B cell (primary cell): Measurements from ENCODE around the gene LCN1. TPM values are rescaled to one million over a fixed set of nuclear protein-coding genes. Genes with fewer than 3 reads are reported as not detected.
"Not testable (repeated sequence)": the region's sequence is repeated elsewhere in the genome, so short reads cannot be mapped to it uniquely, and the experiment has no call there.

ENCODE experiments used
- ATAC-seq: fragments of 200-7000 bp; cut with Tn5 transposase; one replicate; pipeline ENCODE4 v1.10.0; 2021; ENCODE audit warnings: low read depth, mild to moderate bottlenecking, moderate number of reproducible peaks, moderate library complexity
- CTCF ChIA-PET: fragments of 350-600 bp; sonication (Branson Sonifier 250); formaldehyde crosslinking; loops from one replicate; lab custom pipeline; 2021; ENCODE audit warnings: antibody characterized with exemption, inconsistent platforms; lab: Charles Lee
- POLR2A ChIA-PET: fragments of 350-600 bp; sonication (Branson Sonifier 250); formaldehyde crosslinking; loops from one replicate; lab custom pipeline; 2021; ENCODE audit warnings: antibody characterized with exemption; lab: Charles Lee
- DNase-seq: peaks from one replicate; pipeline ENCODE4 v3.0.0; 2013
- H2AFZ ChIP-seq: 2 replicates; pipeline ENCODE4 v1.6.1; 2012; ENCODE audit warnings: mild to moderate bottlenecking, low read depth, low read length; ENCODE audit not compliant: insufficient read depth, poor library complexity, severe bottlenecking
- H3K27ac ChIP-seq, 2 donors: 1 replicate in 1 of 2; 2 replicates in 1 of 2; pipeline ENCODE4 v1.5.1; 2012 to 2013; ENCODE audit warnings: low read length in 2 of 2, mild to moderate bottlenecking in 2 of 2, moderate library complexity in 1 of 2
- H3K27me3 ChIP-seq, 4 experiments: fragments of 200-600 bp in 1 of 4; sonication (generic) in 1 of 4; replicated peaks in 1 of 4; 1 replicate in 2 of 4; 2 replicates in 2 of 4; pipeline versions ENCODE4 v1.6.1 to v1.7.0; 2013 to 2016; ENCODE audit warnings: low read length in 3 of 4, mild to moderate bottlenecking in 2 of 4, mixed read lengths in 1 of 4, moderate library complexity in 1 of 4; ENCODE audit not compliant: insufficient read depth in 4 of 4, control insufficient read depth in 3 of 4; ENCODE audit errors: control extremely low read depth in 1 of 4
- H3K36me3 ChIP-seq, 2 experiments: replicated peaks in 1 of 2; 1 replicate in 1 of 2; 2 replicates in 1 of 2; pipeline versions ENCODE4 v1.6.1 to v1.7.1; 2013; ENCODE audit warnings: low read length in 1 of 2; ENCODE audit not compliant: insufficient read depth in 2 of 2, control insufficient read depth in 1 of 2; ENCODE audit errors: control extremely low read depth in 1 of 2, extremely low read depth in 1 of 2
- H3K4me1 ChIP-seq, 2 donors: fragments of 200-600 bp in 1 of 2; sonication (generic) in 1 of 2; 1 replicate in 1 of 2; 2 replicates in 1 of 2; pipeline versions ENCODE4 v1.5.1 to v1.6.1; 2013 to 2017; ENCODE audit warnings: low read length in 2 of 2; ENCODE audit not compliant: control insufficient read depth in 2 of 2, insufficient read depth in 2 of 2
- H3K4me2 ChIP-seq: replicated peaks from 2 replicates; pipeline ENCODE3; 2012; ENCODE audit warnings: mild to moderate bottlenecking, low read depth, low read length; ENCODE audit not compliant: poor library complexity, severe bottlenecking
- H3K4me3 ChIP-seq, 5 experiments: fragments of 200-600 bp in 1 of 5; sonication (generic) in 1 of 5; 1 replicate in 3 of 5; 2 replicates in 2 of 5; pipeline versions ENCODE4 v1.5.1 to v1.7.0; 2011 to 2016; ENCODE audit warnings: low read length in 4 of 5, mild to moderate bottlenecking in 4 of 5, low read depth in 2 of 5, control low read depth in 1 of 5, moderate library complexity in 1 of 5; ENCODE audit not compliant: insufficient read depth in 1 of 5; ENCODE audit errors: control extremely low read depth in 1 of 5, extremely low read depth in 1 of 5
- H3K79me2 ChIP-seq: fragments of 200-600 bp; sonication (generic); one replicate; pipeline ENCODE4 v1.6.0; 2016; ENCODE audit warnings: low read length; ENCODE audit not compliant: control insufficient read depth, insufficient read depth
- H3K9ac ChIP-seq: fragments of 200-600 bp; sonication (generic); 2 replicates; pipeline ENCODE4 v1.6.1; 2017; ENCODE audit warnings: mild to moderate bottlenecking, low read length, moderate library complexity
- H3K9me3 ChIP-seq, 3 donors: one replicate each; pipeline versions ENCODE4 v1.6.1 to v1.7.1; 2013; ENCODE audit warnings: low read length in 2 of 3; ENCODE audit not compliant: control insufficient read depth in 2 of 3, insufficient read depth in 1 of 3; ENCODE audit errors: control extremely low read depth in 1 of 3
- H4K20me1 ChIP-seq: 2 replicates; pipeline ENCODE4 v1.6.0; 2012; ENCODE audit warnings: mild to moderate bottlenecking, low read length; ENCODE audit not compliant: insufficient read depth, control insufficient read depth, poor library complexity, severe bottlenecking
- H3K27ac Mint-ChIP-seq: one replicate; pipeline ENCODE4 v1.8.0; 2021; ENCODE audit warnings: mixed read lengths
- H3K27me3 Mint-ChIP-seq: one replicate; pipeline ENCODE4 v1.8.0; 2021; ENCODE audit warnings: mixed read lengths
- H3K4me1 Mint-ChIP-seq: one replicate; pipeline ENCODE4 v1.8.0; 2021; ENCODE audit warnings: mixed read lengths
- H3K4me3 Mint-ChIP-seq: one replicate; pipeline ENCODE4 v1.8.0; 2021; ENCODE audit warnings: mixed read lengths
- H3K9me3 Mint-ChIP-seq: one replicate; pipeline ENCODE4 v1.8.0; 2022; ENCODE audit warnings: mixed read lengths; ENCODE audit not compliant: insufficient read depth
- CTCF ChIP-seq: fragments of 200-600 bp; IDR thresholded peaks from one replicate; pipeline ENCODE4 v1.8.0; 2022; ENCODE audit warnings: antibody characterized with exemption, mild to moderate bottlenecking
- EZH2 ChIP-seq: IDR thresholded peaks from 2 replicates; pipeline ENCODE4 v1.6.1; 2012; ENCODE audit warnings: borderline replicate concordance, low read depth, mild to moderate bottlenecking, moderate library complexity, low read length; ENCODE audit not compliant: insufficient read depth, poor library complexity, severe bottlenecking
- WGBS: methylation state at CpG from one replicate; pipeline ENCODE4 v1.1.5; 2013; ENCODE audit warnings: missing lambda C conversion rate; ENCODE audit not compliant: insufficient coverage; 5-methylcytosine and 5-hydroxymethylcytosine counted together
- intact Hi-C: fragments of 100-400 bp; cut with micrococcal nuclease; formaldehyde crosslinking; loops from one replicate; pipeline ENCODE4 v1.10.0; 2022
- polyA plus RNA-seq: library from polyadenylated mRNA; depleted of rRNA; stranded (reverse); fragments of >200 nt; gene quantifications from 2 replicates; pipeline ENCODE4 v1.2.3, GENCODE V29; 2012
- total RNA-seq, 2 donors: library from RNA; stranded (reverse); fragments of 120-200 nt in 1 of 2; gene quantifications; 1 replicate in 1 of 2; 2 replicates in 1 of 2; pipeline versions ENCODE4 v1.2.3 to v1.2.4, GENCODE V29; 2013 to 2022

LCN1 gene
- total and polyA plus RNA-seq, 2 donors (not counting 1 experiment from before 2014, with no cell fraction given) = not detected

- DNase-seq (no peak), ATAC-seq (no peak)
- intact Hi-C loops = no loop called here
- POLR2A ChIA-PET = no interaction called here
- no peak overlapping the region for H3K4me3 ChIP-seq
- CTCF ChIA-PET = interaction anchor here (1.0 kb wide), 1 partner anchor 1063 kb away, joined by 3 read pairs; no protein-coding TSS in a partner anchor
- no peaks in the 10 kb centered on the region for H3K4me1 Mint-ChIP-seq
- no peak overlapping the region for H3K9ac ChIP-seq
- no peaks in the 10 kb centered on the region for H3K36me3 ChIP-seq
- TF ChIP-seq CTCF = no peak
- H3K4me3 Mint-ChIP-seq = no peak overlapping the region
- H3K9me3 Mint-ChIP-seq = peaks cover 9% of the 10 kb centered on the region
- H4K20me1 ChIP-seq = no peaks in the 10 kb centered on the region
- no peak overlapping the region for H3K4me2 ChIP-seq
- H3K27ac Mint-ChIP-seq = no peak overlapping the region
- peaks cover 0 to 13% (median 8%) of the 10 kb centered on the region in 3 donors for H3K9me3 ChIP-seq
- H3K27ac ChIP-seq = no peak overlapping the region
- H3K79me2 ChIP-seq = no peaks in the 10 kb centered on the region
- WGBS = 61% methylated on average over 4 of the region's 7 CpGs
- no peaks in the 10 kb centered on the region for H3K4me1 ChIP-seq
- H3K27me3 ChIP-seq = no peaks in the 10 kb centered on the region
- H3K27me3 Mint-ChIP-seq = peaks cover 4% of the 10 kb centered on the region
- no peak overlapping the region for H2AFZ ChIP-seq
Observed at GRCh38 chr9:135512904-135513303, 8.3 kb upstream of the LCN1 start.

DNA sequence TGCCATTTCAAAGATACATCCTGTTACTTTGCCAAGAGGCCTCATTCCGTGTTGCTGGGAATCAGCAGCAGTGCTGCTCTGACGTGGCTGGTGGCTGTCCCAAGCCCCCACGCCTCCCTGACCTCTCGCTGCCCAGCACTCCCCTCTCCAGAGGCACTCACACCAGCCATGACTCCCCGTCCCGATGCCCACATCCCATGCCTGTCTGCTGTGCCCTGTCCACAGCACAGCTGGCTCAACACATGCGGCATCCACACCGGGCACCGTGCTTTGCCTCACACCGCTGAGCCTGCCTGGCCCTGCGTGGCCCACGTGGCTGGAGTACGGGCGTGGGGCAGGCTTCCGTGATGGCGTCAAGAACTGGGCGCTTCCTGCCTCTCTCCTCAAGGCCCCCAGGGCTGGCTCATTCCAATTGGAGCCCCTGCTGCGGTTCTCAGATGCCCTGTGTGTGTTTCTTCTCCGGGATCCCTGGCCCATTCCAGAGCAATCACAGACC, 7.8 kb upstream of the LCN1 start:
- ChIA-PET CTCF (no interaction called here), POLR2A (no interaction called here)
- H3K27ac Mint-ChIP-seq = no peak overlapping the region
- no peaks in the 10 kb centered on the region for H3K4me1 Mint-ChIP-seq
- no peak overlapping the region for H3K9ac ChIP-seq
- ATAC-seq (no peak), DNase-seq (no peak)
- H3K9me3 ChIP-seq = peaks cover 0 to 10% (median 8%) of the 10 kb centered on the region in 3 donors
- no peak overlapping the region for H2AFZ ChIP-seq
- no peak overlapping the region for H3K4me2 ChIP-seq
- 81% methylated on average over 19 of the region's 19 CpGs for WGBS
- H4K20me1 ChIP-seq = no peaks in the 10 kb centered on the region
- TF ChIP-seq CTCF (no peak), EZH2 (no peak)
- peaks cover 5% of the 10 kb centered on the region for H3K27me3 Mint-ChIP-seq
- H3K9me3 Mint-ChIP-seq = peaks cover 9% of the 10 kb centered on the region
- no peaks in the 10 kb centered on the region for H3K4me1 ChIP-seq
- no peaks in the 10 kb centered on the region for H3K79me2 ChIP-seq
- intact Hi-C loops = no loop called here
- no peaks in the 10 kb centered on the region for H3K27me3 ChIP-seq
- H3K4me3 Mint-ChIP-seq = no peak overlapping the region
- no peak overlapping the region for H3K27ac ChIP-seq
- H3K4me3 ChIP-seq = no peak overlapping the region
- no peaks in the 10 kb centered on the region for H3K36me3 ChIP-seq

DNA sequence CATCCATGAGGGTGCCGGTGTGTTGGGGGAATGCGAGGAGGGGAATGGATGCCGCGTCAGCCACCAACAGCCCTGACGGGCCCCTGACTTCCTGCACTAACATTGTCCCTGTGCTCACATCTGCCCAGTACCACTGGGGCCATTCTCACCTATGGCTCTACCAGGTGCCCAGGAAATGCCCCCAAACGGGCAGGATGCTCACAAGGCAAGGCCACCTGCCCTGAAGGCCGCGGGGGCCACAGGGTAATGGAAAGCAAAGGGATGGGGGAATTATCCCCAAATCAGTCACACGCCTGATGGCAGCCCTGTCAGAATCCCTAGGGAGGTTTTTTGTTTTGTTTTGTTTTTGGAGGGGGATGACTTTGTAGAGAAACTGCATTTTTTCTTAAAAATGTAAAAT, 7.3 kb upstream of the LCN1 start:
- H3K4me1 Mint-ChIP-seq, H3K4me2 ChIP-seq, H3K27ac ChIP-seq, H3K27me3 ChIP-seq, H3K4me3 Mint-ChIP-seq, H3K36me3 ChIP-seq, H2AFZ ChIP-seq, H3K79me2 ChIP-seq, H3K27ac Mint-ChIP-seq, H3K4me1 ChIP-seq, H3K9ac ChIP-seq, H3K9me3 ChIP-seq, DNase-seq, H4K20me1 ChIP-seq, H3K4me3 ChIP-seq, intact Hi-C loops, H3K27me3 Mint-ChIP-seq, H3K9me3 Mint-ChIP-seq, ATAC-seq, POLR2A ChIA-PET: not testable (repeated sequence)
- 80% methylated on average over 2 of the region's 9 CpGs for WGBS
- CTCF ChIA-PET = interaction anchor here (1.7 kb wide), 1 partner anchor 9 kb away, joined by 4 read pairs; no protein-coding TSS in a partner anchor
